ENCODE data around the gene POLK.

DNA sequence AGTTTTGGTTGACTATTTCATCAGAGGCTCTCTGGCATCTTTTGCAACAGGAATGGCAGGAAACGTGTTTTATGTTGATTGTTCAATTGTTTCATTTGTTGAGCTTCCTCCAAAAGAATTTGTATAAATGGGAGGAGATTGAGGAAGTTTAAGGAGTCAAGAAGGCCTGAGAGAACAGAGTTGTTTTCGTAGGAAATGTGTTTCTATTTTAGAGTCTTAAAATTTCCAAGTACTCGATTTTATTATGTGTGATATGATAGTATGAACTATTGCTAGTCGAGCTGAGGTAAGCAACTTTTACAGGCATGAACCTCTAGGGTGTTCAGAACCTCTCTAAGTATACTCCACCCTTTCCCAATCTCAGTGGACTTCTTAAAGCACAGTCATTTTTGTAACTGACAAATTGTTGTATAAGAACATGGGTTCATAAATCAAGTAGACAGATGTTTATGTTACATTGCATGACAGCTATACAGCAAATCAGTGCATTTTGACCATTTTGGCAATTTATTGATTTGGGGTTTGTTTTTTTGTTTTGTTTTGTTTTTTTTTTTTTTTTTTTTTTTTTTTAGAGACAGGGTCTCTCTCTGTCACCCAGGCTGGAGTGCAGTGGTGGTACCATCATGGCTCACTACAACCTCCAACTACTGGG is 47.4 kb downstream of the POLK start:
- TF ChIP-seq, protein P1, sequence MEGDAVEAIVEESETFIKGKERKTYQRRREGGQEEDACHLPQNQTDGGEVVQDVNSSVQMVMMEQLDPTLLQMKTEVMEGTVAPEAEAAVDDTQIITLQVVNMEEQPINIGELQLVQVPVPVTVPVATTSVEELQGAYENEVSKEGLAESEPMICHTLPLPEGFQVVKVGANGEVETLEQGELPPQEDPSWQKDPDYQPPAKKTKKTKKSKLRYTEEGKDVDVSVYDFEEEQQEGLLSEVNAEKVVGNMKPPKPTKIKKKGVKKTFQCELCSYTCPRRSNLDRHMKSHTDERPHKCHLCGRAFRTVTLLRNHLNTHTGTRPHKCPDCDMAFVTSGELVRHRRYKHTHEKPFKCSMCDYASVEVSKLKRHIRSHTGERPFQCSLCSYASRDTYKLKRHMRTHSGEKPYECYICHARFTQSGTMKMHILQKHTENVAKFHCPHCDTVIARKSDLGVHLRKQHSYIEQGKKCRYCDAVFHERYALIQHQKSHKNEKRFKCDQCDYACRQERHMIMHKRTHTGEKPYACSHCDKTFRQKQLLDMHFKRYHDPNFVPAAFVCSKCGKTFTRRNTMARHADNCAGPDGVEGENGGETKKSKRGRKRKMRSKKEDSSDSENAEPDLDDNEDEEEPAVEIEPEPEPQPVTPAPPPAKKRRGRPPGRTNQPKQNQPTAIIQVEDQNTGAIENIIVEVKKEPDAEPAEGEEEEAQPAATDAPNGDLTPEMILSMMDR (IDR thresholded peaks at IDR 0.05), result no peak
- no peak for TF ChIP-seq POLR2A (IDR thresholded peaks at IDR 0.05)
